GM19397 (cell line): ENCODE results near the gene LRRC26.
A peak's percentile ranks its signal among the peaks of the same experiment; 100 is the strongest.

Experiments
- ATAC-seq: cut with Tn5 transposase; IDR thresholded peaks from one replicate; pipeline ENCODE4 v1.9.1; 2021; ENCODE audit warnings: mild to moderate bottlenecking, moderate library complexity; ENCODE audit not compliant: unreplicated experiment

LRRC26 gene

DNA sequence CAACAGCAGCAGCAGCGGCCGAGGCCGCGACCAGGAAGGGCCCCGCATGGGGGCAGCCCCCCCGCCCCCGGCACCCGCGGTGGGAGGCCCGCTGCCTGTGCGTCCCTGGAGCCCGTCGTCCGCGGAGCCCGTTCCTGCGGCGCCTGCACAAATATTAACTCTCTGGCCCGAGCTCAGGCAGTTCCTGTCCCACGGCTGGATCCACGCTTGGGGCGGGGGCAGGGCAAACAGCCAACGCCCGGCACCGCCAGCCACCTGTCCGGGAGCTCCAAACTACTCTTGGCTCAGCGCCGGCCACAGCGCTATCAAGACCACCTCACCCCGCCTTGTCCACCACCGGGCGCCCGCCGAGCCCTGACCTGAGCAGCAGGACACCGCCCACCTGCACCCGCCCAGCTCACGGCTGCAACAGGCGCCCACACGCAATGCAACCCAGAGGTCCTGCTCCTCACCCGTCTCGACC, at the start of gene LRRC26:
Gene LRRC26, minus strand, starts transcription at position 156 of the 463 bp plus-strand sequence. Its CDS starts 108 bp downstream, at position 48.
- ATAC-seq = no peak

DNA sequence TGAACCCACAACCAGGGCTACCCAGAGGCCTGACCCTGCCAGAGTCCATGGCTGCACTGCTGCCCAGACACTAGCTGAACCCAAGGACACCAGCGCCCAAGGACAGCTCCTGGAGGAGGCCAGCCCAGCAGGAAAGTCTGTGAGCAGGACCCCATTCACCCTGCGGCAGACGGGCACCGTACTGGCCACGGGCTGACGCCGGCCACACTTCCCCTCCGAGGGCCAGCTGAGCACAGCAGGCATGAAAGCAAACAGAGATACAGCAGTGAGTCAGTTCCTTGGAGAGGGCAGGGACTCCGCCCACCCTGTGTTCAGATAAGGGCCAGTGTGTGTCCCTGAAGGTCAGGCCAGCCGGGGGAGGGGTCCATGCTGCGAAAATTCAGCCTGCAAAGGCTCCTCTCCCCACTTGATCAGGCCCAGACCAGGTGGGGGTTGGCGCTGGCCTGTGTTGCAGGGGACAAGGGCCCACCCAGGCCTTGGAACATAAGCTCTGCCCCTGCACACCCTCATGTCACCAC, 49.0 kb upstream of the LRRC26 start:
- ATAC-seq = no peak

GRCh38 chr9:137218212-137218753, 48.4 kb upstream of the LRRC26 start:
- ATAC-seq = no peak

DNA sequence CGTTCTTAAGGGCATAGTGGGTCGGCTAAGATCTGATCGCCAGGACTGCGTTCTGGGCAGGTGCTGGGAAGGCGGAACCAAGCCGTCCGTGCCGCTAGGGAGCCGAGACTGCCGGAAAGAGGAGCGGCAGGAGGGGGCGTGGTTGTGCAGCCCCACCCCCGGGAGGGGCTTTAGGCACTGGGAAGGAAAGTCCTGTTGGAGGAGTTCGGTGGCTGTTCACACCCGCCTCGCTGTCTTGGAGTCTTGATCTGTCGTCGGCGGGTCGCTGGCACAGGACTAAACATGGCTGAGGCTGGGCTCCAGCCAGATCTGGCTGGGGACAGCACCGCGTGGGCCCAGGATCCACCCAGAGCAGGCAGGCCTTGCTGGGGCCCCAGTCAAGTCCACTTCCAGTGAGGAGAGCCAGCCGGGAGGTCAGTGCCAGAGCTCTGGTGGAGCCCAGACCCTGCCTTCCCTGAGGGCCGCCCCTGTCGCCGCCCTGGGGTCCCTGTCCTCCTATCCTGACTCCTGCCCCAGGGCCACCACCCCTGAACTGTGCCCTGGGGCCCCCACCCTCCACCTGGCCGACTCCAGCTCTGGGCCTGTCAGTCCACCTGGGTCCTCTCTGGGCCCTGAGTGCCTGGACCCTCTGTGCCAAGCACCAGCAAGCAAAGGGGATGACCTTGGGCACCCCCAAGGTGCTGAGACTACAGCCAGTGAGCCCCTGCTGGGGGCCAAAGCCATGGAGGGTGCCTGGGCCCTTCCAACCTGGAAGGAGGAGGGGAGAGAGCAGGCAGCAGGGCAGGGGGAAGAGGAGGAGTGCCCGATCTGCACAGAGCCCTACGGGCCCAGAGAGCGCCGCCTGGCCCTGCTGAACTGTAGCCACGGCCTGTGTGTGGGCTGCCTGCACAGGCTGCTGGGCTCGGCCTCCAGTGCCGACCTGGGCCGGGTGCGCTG, 47.7 kb upstream of the LRRC26 start:
- ATAC-seq = no peak

DNA sequence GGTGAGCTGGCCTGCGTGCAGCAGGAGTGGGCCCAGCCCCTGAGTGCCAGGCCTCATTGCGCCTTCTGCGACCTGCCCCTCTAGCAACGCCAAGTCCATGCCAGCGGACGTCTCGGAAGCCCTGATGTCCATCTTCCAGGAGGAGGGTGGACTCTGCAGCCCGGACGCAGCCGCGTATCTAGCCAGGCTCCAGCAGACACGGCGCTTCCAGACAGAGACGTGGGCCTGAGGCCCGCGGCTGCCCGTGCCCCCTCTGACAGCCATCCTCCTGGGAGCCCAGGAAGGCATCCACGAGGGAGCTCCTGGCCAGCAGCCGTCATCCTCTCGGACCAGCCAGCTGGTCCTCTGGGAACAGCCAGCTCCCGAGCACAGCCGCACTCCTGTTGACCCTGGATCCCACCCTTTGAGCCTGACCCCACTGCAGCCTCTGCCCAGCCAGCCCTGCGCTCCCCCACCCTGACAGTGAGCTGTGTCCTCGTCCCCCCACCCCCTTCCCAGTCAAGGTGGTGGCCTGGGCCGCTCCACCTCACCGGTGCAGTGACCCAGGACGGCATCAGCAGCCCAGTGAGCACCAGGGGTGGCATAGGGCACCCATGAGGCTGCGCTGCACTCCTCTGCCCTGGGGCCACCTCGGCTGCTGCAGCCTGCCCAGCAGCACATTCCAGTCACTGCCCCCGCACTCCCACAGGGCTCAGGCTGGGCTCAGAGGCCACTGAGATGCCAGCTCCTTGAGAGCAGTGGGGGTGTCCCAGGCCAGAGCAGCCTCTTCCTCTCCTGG, 46.5 kb upstream of the LRRC26 start:
- ATAC-seq = no peak

- ATAC-seq = no peak
Observed at GRCh38 chr9:137215196-137215986, 45.5 kb upstream of the LRRC26 start.

- no peak for ATAC-seq
Observed at GRCh38 chr9:137214620-137215019, 44.8 kb upstream of the LRRC26 start.

DNA sequence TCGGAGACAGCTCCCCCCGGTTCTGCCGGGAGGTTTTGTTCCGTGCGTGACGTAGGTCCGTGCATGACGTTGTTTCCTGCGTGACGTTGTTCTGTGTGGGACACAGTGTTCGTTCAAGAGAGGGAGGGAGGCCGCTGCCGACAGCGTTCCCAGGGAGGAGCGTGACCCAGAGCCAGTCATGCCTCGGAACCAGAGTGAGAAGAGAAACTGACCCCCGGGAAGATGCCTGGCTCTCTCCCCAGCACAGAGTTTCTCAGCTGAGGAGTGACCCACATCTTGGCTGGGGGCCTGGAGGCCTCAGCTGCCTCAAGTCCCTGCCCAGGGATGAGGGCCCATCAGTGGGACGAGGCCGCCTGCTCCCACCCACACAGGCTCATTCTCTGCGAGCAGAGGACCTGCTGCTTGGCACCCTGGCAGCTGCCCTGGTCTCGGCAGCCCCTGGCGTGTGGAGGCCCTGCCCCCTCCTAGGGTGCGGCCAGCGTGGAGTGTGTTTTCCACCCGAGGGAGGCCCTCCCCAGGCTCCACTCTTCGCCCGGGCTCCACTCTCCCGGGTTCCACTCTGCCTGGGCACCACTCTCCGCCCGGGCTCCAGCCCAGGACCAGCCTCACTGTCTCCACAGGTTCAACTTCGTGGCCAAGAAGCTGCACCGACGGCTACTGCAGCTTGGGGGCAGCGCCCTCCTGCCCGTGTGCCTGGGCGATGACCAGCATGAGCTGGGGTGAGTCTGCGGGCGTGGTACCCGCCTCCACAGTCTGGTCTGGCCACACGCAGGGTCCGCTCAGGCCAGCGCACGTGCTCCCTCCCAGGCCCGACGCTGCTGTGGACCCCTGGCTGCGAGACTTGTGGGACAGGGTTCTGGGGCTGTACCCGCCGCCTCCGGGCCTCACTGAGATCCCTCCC, 43.6 kb upstream of the LRRC26 start:
- ATAC-seq = no peak

GRCh38 chr9:137212520-137212919, 42.7 kb upstream of the LRRC26 start:
- no peak for ATAC-seq

DNA sequence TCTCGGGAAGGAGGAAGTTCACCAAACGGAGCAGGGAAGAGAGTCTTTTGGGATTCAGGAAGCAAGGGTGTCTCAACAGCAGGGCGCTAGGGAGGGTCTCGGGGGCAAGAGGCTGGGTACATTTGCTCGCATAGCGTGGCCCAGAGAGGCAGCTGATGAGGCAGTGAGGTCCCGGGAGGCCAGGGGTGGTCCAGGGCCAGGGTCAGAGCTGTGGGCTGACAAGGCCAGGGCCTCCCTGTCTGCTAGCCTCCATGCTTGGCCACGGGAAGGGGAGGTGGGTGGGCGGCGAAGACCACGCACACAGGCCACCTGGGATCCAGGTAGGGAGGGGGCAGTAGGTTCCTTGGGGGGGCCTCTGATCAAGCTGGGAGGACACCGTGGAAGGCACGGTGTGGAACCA, 41.7 kb upstream of the LRRC26 start:
- no peak for ATAC-seq

GRCh38 chr9:137206602-137207001, 36.8 kb upstream of the LRRC26 start:
- no peak for ATAC-seq

GRCh38 chr9:137205126-137206069, 35.5 kb upstream of the LRRC26 start, which contains the start of the genes NDOR1 and TMEM203:
Gene NDOR1, plus strand, starts transcription at chr9:137205700. Its CDS starts 78 bp downstream, at chr9:137205778.
Gene TMEM203, minus strand, starts transcription at chr9:137205648. Its CDS starts 234 bp downstream, at chr9:137205414.
- ATAC-seq = peak; percentile 51

GRCh38 chr9:137204731-137205125, 34.9 kb upstream of the LRRC26 start:
- no peak for ATAC-seq

DNA sequence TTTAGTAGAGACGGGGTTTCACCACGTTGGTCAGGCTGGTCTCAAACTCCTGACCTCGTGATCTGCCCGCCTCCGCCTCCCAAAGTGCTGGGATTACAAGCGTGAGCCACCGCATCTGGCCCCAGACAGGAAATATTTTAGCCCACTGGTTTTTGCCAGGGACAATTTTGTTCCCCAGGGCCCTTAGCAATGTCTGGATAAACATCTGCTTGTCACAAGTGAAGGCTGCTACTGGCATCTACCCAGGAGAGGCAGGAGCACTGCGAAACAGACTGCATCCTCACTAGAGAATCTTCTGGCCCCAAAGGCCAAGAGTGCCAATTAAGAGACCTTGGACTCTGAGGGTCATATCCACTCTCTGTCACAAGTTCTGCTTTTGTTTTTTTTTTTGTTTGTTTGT, 33.1 kb upstream of the LRRC26 start:
- ATAC-seq = no peak

GRCh38 chr9:137201205-137201868, 31.5 kb upstream of the LRRC26 start:
- no peak for ATAC-seq

DNA sequence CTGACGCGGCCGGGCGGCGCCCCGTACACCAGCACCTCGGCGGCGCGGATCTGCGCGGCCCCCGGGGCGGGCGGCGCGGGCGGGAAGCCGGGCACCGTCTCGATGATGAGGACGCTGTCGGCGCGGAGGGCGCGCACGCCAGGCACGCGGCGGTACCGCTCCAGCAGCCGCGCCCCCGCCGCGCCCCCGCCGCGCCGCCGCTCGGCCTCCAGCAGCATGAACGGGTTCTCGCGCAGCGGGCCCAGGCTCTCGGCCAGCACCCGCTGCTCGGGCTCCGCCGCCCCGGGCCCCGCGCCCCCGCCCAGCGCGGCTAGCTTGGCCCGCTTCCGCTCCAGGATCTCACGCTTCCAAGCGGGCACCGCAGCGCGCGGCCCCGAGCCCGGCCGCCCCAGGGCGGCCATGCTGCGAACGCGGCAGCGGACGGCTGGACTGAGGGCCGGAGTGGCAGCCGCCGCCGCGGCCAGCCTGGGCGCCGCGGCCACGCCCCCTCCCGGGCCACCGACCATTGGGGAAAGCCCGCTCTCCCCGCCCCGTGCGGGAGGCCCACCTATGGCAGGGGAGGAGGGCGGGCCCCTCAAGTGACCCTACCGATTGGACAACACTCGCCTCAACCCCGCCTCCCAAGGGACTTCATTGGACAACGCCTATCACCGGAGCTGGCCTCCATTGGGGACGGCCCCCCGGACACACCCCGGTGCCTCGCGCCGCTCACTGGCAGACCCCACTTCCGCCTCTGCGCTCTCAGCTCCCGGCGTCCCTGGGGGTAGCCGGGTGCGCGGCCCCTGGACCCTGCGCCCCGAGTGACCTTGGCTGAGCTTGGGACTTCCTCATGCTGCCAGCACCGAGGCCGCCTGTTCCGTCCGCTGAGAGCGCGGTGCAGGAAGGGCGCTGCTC, 30.7 kb upstream of the LRRC26 start, which contains the start of gene TPRN:
Gene TPRN, minus strand, starts transcription at position 431 of the 894 bp plus-strand sequence. Its CDS starts 30 bp downstream, at position 401.
- peak; percentile 82 for ATAC-seq
